OCI-LY7 (cell line): ENCODE results near the gene CS. TPM values are rescaled to one million over a fixed set of nuclear protein-coding genes. Genes with fewer than 3 reads are reported as not detected.
"Not testable (repeated sequence)": the region's sequence is repeated elsewhere in the genome, so short reads cannot be mapped to it uniquely, and the experiment has no call there.

Experiments used
- BruUV-seq: library from RNA; stranded (reverse); fragments of 400-500 nt; replicated peaks from 2 replicates; lab custom pipeline; 2021; lab: Mats Ljungman, UMichigan
- CTCF ChIA-PET: fragments of 300-600 bp; sonication (Branson Sonifier 250); formaldehyde crosslinking; loops from one replicate; lab custom pipeline; 2022; ENCODE audit warnings: antibody characterized with exemption; ENCODE audit not compliant: unreplicated experiment; lab: Charles Lee
- POLR2A ChIA-PET: fragments of 300-600 bp; sonication (Branson Sonifier 250); formaldehyde crosslinking; loops from one replicate; lab custom pipeline; 2022; ENCODE audit warnings: antibody characterized with exemption; lab: Charles Lee
- DNase-seq: peaks from one replicate; pipeline ENCODE4 v3.0.0-alpha.2; 2015; ENCODE audit warnings: low spot score
- H2AFZ ChIP-seq: fragments of 200-600 bp; sonication (generic), shearing (Covaris generic); 2 replicates; pipeline ENCODE4 v1.6.1; 2014; ENCODE audit warnings: mild to moderate bottlenecking, antibody characterized with exemption, low read length, moderate library complexity
- H3K27ac ChIP-seq: fragments of 200-600 bp; sonication (generic); 2 replicates; pipeline ENCODE4 v1.5.1; 2014; ENCODE audit warnings: mixed run types, low read depth, mild to moderate bottlenecking, moderate library complexity, low read length, inconsistent platforms; ENCODE audit not compliant: poor library complexity, severe bottlenecking
- H3K36me3 ChIP-seq: fragments of 200-600 bp; sonication (generic); 2 replicates; pipeline ENCODE4 v1.6.1; 2014; ENCODE audit warnings: mild to moderate bottlenecking, antibody characterized with exemption, low read length, moderate library complexity, mixed read lengths; ENCODE audit not compliant: insufficient read depth
- H3K4me1 ChIP-seq: fragments of 200-600 bp; sonication (generic); 2 replicates; pipeline ENCODE4 v1.5.1; 2014; ENCODE audit warnings: mild to moderate bottlenecking, low read length; ENCODE audit not compliant: insufficient read depth, poor library complexity, severe bottlenecking
- H3K4me2 ChIP-seq: fragments of 200-600 bp; sonication (generic); 2 replicates; pipeline ENCODE4 v1.6.1; 2014; ENCODE audit warnings: mild to moderate bottlenecking, low read length
- H3K4me3 ChIP-seq: fragments of 200-600 bp; sonication (generic); 2 replicates; pipeline ENCODE4 v1.5.1; 2014; ENCODE audit warnings: mild to moderate bottlenecking, low read depth, low read length; ENCODE audit not compliant: poor library complexity, severe bottlenecking
- H3K79me2 ChIP-seq: fragments of 200-600 bp; sonication (generic); 2 replicates; pipeline ENCODE4 v1.6.1; 2016; ENCODE audit warnings: low read depth, mild to moderate bottlenecking, low read length, moderate library complexity, mixed read lengths; ENCODE audit not compliant: insufficient read depth
- H3K9me2 ChIP-seq: fragments of 200-600 bp; sonication (generic); 2 replicates; pipeline ENCODE4 v1.6.1; 2016; ENCODE audit warnings: mild to moderate bottlenecking, low read length, mixed read lengths; ENCODE audit not compliant: insufficient read depth
- H3K9me3 ChIP-seq: fragments of 200-600 bp; sonication (generic); 2 replicates; pipeline ENCODE4 v1.6.1; 2014; ENCODE audit warnings: mild to moderate bottlenecking, mixed run types, low read length, mixed read lengths
- H4K20me1 ChIP-seq: fragments of 200-600 bp; sonication (generic); 2 replicates; pipeline ENCODE4 v1.6.1; 2014; ENCODE audit warnings: mild to moderate bottlenecking, antibody characterized with exemption, low read length, moderate library complexity, mixed read lengths; ENCODE audit not compliant: insufficient read depth
- EZH2phosphoT487 ChIP-seq: fragments of 200-600 bp; sonication (generic); IDR thresholded peaks from 2 replicates; pipeline ENCODE4 v1.6.1; 2018; ENCODE audit warnings: low read depth, borderline replicate concordance, mild to moderate bottlenecking, mixed run types, antibody characterized with exemption, low read length, moderate library complexity, mixed read lengths
- intact Hi-C: fragments of 100-400 bp; cut with micrococcal nuclease; formaldehyde crosslinking; loops from one replicate; pipeline ENCODE4 v1.10.0; 2022; ENCODE audit not compliant: unreplicated experiment
- total RNA-seq, 2 experiments: library from RNA; depleted of rRNA in 1 of 2; stranded (reverse); fragments of >200 nt in 1 of 2; shearing (Covaris generic) in 1 of 2; gene quantifications; 2 replicates each; pipeline ENCODE4 v1.2.3, GENCODE V29; 2014 to 2022
- TF ChIP-seq, protein P1 (sequence below): fragments of 200-600 bp; sonication (generic); conservative IDR thresholded peaks from 2 replicates; pipeline ENCODE4 v1.5.1; 2014; ENCODE audit warnings: mild to moderate bottlenecking, antibody characterized with exemption, low read length, moderate library complexity, mixed read lengths

CS gene
- total RNA-seq, 2 experiments from 2014 or later, result 154 to 262 TPM

DNA sequence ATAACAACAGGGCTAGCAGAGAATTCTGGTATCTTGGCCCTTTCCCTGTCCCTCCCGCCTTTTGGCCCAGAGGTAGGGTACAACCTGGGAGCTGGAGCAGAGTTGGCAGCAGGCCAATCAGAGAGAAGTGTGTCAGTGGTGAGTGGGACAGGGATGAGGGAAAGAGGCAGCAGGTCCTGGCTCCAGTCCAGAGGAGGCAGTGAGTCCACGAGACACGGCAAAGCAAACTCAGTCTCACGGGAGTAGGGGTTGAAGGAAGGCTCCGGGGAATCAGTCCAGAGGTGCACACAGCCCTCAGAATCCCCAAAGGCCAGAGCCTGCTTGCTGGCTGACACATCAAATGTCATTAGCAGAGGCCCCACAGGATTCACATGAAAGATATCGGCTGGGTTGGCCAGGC is 26.4 kb upstream of the CS start:
- H4K20me1 ChIP-seq, result no peaks in the 10 kb centered on the region
- H2AFZ ChIP-seq, result no peak overlapping the region
- no peak overlapping the region for H3K4me2 ChIP-seq
- POLR2A ChIA-PET, result interaction anchor here (0.6 to 1.4 kb wide), 3 partner anchors 33 to 130 kb away, joined by 3 to 5 read pairs (median 4); partner anchors contain the start of gene STAT2
- TF ChIP-seq EZH2phosphoT487, result no peak
- TF ChIP-seq, protein P1, sequence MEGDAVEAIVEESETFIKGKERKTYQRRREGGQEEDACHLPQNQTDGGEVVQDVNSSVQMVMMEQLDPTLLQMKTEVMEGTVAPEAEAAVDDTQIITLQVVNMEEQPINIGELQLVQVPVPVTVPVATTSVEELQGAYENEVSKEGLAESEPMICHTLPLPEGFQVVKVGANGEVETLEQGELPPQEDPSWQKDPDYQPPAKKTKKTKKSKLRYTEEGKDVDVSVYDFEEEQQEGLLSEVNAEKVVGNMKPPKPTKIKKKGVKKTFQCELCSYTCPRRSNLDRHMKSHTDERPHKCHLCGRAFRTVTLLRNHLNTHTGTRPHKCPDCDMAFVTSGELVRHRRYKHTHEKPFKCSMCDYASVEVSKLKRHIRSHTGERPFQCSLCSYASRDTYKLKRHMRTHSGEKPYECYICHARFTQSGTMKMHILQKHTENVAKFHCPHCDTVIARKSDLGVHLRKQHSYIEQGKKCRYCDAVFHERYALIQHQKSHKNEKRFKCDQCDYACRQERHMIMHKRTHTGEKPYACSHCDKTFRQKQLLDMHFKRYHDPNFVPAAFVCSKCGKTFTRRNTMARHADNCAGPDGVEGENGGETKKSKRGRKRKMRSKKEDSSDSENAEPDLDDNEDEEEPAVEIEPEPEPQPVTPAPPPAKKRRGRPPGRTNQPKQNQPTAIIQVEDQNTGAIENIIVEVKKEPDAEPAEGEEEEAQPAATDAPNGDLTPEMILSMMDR, result no peak
- DNase-seq, result no peak
- CTCF ChIA-PET, result interaction anchor here (0.5 kb wide), 1 partner anchor 246 kb away, joined by 8 read pairs; no protein-coding TSS in a partner anchor
- intact Hi-C loops, result no loop called here
- no TSS peak for BruUV-seq
- no peaks in the 10 kb centered on the region for H3K4me1 ChIP-seq
- H3K4me3 ChIP-seq, result no peak overlapping the region
- no peaks in the 10 kb centered on the region for H3K79me2 ChIP-seq
- H3K9me3 ChIP-seq, result no peaks in the 10 kb centered on the region
- H3K36me3 ChIP-seq, result peaks cover 50% of the 10 kb centered on the region; the same call in 1 of the 2 replicates
- H3K27ac ChIP-seq, result no peak overlapping the region
- H3K9me2 ChIP-seq, result no peaks in the 10 kb centered on the region

DNA sequence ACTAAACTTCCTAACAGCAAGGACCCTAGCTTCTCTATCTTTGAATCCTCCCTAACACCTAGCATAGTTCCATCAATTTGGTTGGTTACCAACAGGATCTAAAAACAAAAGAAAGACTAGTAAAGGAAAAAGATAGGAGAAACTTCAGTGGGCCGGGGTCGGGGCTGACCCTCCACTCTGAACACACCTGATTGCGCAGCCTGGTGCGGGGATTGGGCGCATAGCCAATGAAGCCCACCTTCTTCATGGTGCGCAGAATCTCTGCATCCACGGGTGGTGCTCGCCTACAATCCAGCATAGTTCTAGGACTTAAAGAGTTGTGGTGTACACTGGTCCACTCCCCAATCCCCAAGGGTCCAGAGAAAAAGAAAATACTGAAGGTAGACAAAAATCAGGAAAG is 26.0 kb upstream of the CS start:
- no peak overlapping the region for H3K4me3 ChIP-seq
- H4K20me1 ChIP-seq, result no peaks in the 10 kb centered on the region
- H3K9me2 ChIP-seq, result no peaks in the 10 kb centered on the region
- no peaks in the 10 kb centered on the region for H3K9me3 ChIP-seq
- POLR2A ChIA-PET, result interaction anchor here (0.6 to 1.6 kb wide), 3 partner anchors 10 to 131 kb away, joined by 3 to 7 read pairs (median 5); partner anchors contain the start of gene CNPY2
- intact Hi-C loops, result no loop called here
- BruUV-seq, result no TSS peak
- H3K36me3 ChIP-seq, result peaks cover 50% of the 10 kb centered on the region; the same call in 1 of the 2 replicates
- no peak for DNase-seq
- no peak overlapping the region for H3K4me2 ChIP-seq
- no peaks in the 10 kb centered on the region for H3K4me1 ChIP-seq
- no peak for TF ChIP-seq EZH2phosphoT487
- TF ChIP-seq, protein P1, result no peak
- H3K27ac ChIP-seq, result no peak overlapping the region
- no peaks in the 10 kb centered on the region for H3K79me2 ChIP-seq
- CTCF ChIA-PET, result no interaction called here
- H2AFZ ChIP-seq, result no peak overlapping the region

DNA sequence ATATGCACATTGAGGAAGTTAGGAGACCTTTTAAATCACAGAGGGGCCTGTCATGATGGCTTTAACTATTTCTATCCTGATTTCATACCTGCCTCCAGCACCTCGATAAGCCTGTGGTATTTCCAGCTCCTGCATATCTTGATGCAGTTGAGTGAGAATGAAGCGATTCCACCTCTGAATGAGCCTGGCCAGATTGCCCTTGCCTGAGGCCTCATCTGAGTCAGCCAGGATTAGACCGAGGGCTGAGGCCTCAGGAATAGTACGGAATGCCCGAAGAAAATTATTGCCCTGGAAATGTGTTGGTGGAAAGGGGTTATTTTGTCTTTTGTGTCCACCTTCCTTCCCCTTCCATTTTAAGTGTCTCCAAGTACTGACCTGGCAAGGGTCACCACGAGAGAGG is 24.1 kb upstream of the CS start:
- Histone ChIP-seq H3K4me1 (no peaks in the 10 kb centered on the region), H3K9me2 (no peaks in the 10 kb centered on the region), H4K20me1 (no peaks in the 10 kb centered on the region), H3K9me3 (no peaks in the 10 kb centered on the region), H3K36me3 (peaks cover 59% of the 10 kb centered on the region), H3K4me2 (no peak overlapping the region), H2AFZ (no peak overlapping the region), H3K4me3 (no peak overlapping the region), H3K79me2 (no peaks in the 10 kb centered on the region), H3K27ac (no peak overlapping the region)
- TF ChIP-seq, protein P1, result no peak
- no peak for TF ChIP-seq EZH2phosphoT487
- DNase-seq, result no peak
- no TSS peak for BruUV-seq
- intact Hi-C loops, result no loop called here
- ChIA-PET CTCF (no interaction called here), POLR2A (no interaction called here)

DNA sequence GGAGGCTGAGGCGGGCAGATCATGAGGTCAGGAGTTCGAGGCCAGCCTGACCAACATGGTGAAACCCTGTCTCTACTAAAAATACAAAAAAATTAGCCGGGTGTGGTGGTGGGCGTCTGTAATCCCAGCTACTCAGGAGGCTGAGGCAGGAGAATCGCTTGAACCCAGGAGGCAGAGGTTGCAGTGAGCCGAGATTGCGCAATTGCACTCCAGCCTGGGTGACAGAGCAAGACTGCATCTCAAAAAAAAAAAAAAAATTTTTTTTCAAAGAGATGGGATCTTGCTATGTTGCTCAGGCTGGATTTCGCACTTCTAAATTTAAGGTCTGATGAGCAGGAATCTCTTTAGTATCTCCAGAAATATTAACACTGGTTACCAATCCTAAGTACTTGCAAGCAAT is 21.5 kb upstream of the CS start:
- CTCF ChIA-PET, H3K9me2 ChIP-seq: not testable (repeated sequence)
- peaks cover 59% of the 10 kb centered on the region for H3K36me3 ChIP-seq

More for the DNA sequence above, 21.5 kb upstream of the CS start:
- intact Hi-C loops, H3K9me3 ChIP-seq, H3K4me3 ChIP-seq, H3K4me1 ChIP-seq, H3K27ac ChIP-seq, DNase-seq, H2AFZ ChIP-seq, H4K20me1 ChIP-seq, BruUV-seq, H3K79me2 ChIP-seq, H3K4me2 ChIP-seq: not testable (repeated sequence)
- POLR2A ChIA-PET, result interaction anchor here (0.6 to 0.7 kb wide), 3 partner anchors 39 to 163 kb away, joined by 3 to 4 read pairs (median 3); partner anchors contain the start of gene STAT2
